GM12874 (cell line): Measurements from ENCODE around the gene TPR.

Source experiments
- TF ChIP-seq, protein P1 (sequence below): IDR thresholded peaks from 2 replicates; pipeline ENCODE4 v1.5.1; 2011; ENCODE audit warnings: low read depth, mild to moderate bottlenecking, control low read depth, low read length, moderate library complexity; ENCODE audit not compliant: insufficient read depth

Gene TPR

DNA sequence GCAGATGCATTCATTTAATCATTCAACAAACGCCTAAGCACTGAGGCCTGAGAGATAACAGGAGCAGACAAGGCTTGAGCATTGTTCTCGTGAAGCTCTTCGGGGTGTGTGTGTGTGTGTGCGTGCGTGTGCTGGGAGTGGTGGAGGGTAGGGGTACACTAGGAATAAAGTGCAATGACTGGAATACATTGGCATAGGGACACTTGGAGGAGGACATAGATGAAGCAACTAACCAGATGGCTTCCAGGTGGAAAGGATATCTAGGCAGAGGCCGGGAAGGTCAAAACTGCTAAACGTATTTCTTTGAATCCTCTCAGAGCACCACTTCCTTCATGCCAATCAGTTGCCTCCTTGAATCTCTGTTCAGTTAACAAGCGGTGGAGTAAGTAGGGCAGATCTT is 92.6 kb downstream of the TPR start:
- TF ChIP-seq, protein P1, sequence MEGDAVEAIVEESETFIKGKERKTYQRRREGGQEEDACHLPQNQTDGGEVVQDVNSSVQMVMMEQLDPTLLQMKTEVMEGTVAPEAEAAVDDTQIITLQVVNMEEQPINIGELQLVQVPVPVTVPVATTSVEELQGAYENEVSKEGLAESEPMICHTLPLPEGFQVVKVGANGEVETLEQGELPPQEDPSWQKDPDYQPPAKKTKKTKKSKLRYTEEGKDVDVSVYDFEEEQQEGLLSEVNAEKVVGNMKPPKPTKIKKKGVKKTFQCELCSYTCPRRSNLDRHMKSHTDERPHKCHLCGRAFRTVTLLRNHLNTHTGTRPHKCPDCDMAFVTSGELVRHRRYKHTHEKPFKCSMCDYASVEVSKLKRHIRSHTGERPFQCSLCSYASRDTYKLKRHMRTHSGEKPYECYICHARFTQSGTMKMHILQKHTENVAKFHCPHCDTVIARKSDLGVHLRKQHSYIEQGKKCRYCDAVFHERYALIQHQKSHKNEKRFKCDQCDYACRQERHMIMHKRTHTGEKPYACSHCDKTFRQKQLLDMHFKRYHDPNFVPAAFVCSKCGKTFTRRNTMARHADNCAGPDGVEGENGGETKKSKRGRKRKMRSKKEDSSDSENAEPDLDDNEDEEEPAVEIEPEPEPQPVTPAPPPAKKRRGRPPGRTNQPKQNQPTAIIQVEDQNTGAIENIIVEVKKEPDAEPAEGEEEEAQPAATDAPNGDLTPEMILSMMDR: no peak

DNA sequence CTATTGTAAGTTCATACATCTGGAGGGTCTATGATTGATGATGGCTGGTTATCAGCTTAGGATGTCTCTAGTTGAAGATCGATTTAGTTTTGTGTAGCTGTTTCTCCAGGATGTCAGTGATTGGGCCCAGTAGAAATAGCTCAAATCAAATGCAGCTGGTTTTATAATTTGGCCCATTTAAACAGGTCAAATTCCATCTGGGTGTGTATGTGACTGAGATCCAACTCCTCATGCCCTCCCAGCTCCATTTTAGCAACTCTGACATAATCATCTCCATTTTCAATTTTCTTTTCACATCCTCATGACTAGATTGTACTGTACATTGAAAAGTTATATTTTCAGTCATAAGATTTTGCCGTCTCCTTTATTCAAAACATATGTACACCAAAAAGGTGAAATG is 99.2 kb downstream of the TPR start:
- TF ChIP-seq, protein P1: no peak

DNA sequence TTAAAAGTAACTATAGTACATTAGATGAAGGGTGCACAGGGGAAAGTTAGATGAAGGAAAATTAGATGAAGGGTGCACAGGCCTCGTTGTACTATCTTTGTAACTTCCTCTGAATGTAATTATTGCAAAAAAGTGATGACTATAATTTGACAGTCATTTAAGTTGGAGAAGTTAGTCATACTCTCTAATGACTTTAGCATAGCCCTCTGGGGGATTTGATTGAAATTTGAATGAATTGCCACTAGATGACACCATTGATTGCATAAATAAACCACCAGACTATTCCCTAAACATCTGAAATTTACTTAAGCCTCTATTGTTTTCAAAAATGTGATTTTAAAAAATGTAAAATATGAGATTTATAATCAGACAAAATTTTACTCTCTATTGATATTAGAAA is 102.6 kb downstream of the TPR start:
- TF ChIP-seq, protein P1: no peak

DNA sequence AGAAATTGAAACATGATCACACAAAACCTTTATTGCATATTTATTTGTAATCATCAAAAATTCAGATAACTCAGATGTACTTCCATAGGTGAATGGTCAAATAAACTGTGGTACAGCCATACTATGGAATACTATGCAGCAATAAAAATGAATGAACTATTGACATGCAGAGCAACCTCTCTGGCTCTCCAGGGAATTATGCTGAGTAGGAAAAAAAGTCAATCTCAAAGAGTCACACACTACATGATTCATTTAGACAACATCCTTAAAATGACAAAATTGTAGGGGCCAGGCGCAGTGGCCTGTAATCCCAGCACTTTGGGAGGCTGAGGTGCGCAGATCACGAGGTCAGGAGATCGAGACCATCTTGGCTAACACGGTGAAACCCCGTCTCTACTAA is 104.0 kb downstream of the TPR start:
- TF ChIP-seq, protein P1: no peak
